ENCODE measurements around the gene ZNF285. TPM values are rescaled to one million over a fixed set of nuclear protein-coding genes. Genes with fewer than 3 reads are reported as not detected.

ZNF285 gene
- total RNA-seq (2022; extraction: Qiagen RNA extraction): 2.0 to 2.9 TPM (median 2.3 TPM) in 5 replicates

DNA sequence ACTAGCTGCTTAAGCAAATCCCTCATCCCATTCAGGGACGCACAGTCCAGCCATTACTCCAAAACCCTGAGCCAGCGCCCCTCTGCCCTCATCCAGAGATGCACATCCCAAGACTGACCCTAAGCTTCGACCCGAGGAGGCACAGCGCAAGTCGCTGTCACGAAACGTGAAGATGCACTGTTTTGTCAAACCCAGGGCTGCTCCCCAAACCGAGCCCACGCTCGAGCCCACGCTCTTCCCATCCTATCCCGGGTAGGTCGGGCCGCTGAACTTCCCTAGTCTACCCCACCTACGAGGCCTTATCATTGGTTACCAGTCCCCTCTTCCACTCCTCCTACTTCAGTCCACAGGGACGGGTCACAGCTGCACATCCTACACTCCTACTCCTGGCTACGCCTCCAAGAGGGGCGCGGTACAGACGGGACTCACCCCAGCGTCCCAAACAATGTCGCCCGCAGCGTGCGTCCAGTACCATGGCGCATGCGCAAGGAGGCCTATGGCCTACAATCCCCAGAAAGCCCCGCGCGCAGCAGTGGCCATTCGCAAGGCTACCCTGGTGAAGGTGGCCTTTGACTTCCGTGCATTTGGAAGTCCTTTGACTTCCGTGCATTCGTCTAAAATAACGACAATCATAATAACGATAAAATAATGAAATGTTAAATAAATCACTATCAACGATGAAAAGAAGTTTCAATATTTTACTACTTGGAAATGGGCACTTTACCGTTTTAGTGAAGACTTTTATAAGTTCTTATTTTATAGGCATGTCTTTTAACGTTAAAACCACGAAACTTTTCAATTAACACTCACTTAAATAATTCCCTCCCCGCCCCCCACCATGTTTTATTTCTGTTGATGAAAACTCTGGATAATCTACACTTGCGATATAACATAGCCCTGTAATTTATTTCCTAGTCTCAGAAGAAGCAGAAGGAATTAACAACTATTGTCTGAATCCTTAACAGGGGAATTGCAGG is at the start of gene ZNF285:
ZNF285 (minus strand) TSS at position 470 of the 977 bp plus-strand sequence. CDS start 4,395 bp downstream, outside the sequence.

GRCh38 chr19:44447916-44448674 is 46.7 kb upstream of the ZNF285 start, which contains the start of gene ZNF229:
TSS of gene ZNF229 (minus strand) at chr19:44448472. CDS start at chr19:44442847, 5,625 bp downstream.

GRCh38 chr19:44356383-44357111 is 44.9 kb downstream of the ZNF285 start, which contains the start of gene ZNF112:
TSS of gene ZNF112 (minus strand) at chr19:44356680. CDS start at chr19:44340539, 16,141 bp downstream.

Other genes with a start within 250 kb of the ZNF285 start
- 18.8 to 21.0 TPM (median 20.0 TPM) in 5 replicates for gene ZNF226, start 236.5 kb downstream of the ZNF285 start, total RNA-seq (2022; extraction: Qiagen RNA extraction)
- gene ZNF227, start 189.1 kb downstream of the ZNF285 start, total RNA-seq (2022; extraction: Qiagen RNA extraction): 9.2 to 12.3 TPM (median 10.4 TPM) in 5 replicates
- 0.43 to 0.63 TPM (median 0.55 TPM) in 5 replicates for gene ZNF233, start 141.7 kb downstream of the ZNF285 start, total RNA-seq (2022; extraction: Qiagen RNA extraction)
- 2.8 to 3.4 TPM (median 3.0 TPM) in 5 replicates for gene ZNF235, start 96.6 kb downstream of the ZNF285 start, total RNA-seq (2022; extraction: Qiagen RNA extraction)
- gene ZNF112, start 44.9 kb downstream of the ZNF285 start, total RNA-seq (2022; extraction: Qiagen RNA extraction): 1.3 to 2.6 TPM (median 1.9 TPM) in 5 replicates
- 2.2 to 3.4 TPM (median 3.0 TPM) in 5 replicates for gene ZNF229, start 46.9 kb upstream of the ZNF285 start, total RNA-seq (2022; extraction: Qiagen RNA extraction)
- gene ZNF180, start 98.9 kb upstream of the ZNF285 start, total RNA-seq (2022; extraction: Qiagen RNA extraction): 7.5 to 8.7 TPM (median 8.3 TPM) in 5 replicates
- 0.05 to 0.06 TPM (median 0.05 TPM) in 4 of 5 replicates, not detected in the other for gene CEACAM20, start 128.1 kb upstream of the ZNF285 start, total RNA-seq (2022; extraction: Qiagen RNA extraction)
- gene IGSF23, start 212.0 kb upstream of the ZNF285 start, total RNA-seq (2022; extraction: Qiagen RNA extraction): 0.19 to 0.74 TPM (median 0.43 TPM) in 5 replicates
- 102 to 134 TPM (median 128 TPM) in 5 replicates for gene PVR, start 242.3 kb upstream of the ZNF285 start, total RNA-seq (2022; extraction: Qiagen RNA extraction)